SK-N-SH treated with all-trans-retinoic acid at 6 μM for 48 hours (cell line): ENCODE measurements around the gene ZC3H13.

ENCODE experiments used
- ATAC-seq: fragments of 200-7000 bp; cut with Tn5 transposase; 3 replicates; pipeline ENCODE4 v1.9.1; 2020; ENCODE audit warnings: mild to moderate bottlenecking, moderate library complexity
- ARNTL ChIP-seq: fragments of 450-650 bp; formaldehyde crosslinking; IDR thresholded peaks from 2 replicates; pipeline ENCODE4 v1.5.0; 2020; ENCODE audit warnings: low read depth, mild to moderate bottlenecking, moderate library complexity, borderline replicate concordance
- BACH2 ChIP-seq: fragments of 250-450 bp; sonication (Bioruptor Pico); IDR thresholded peaks from 2 replicates; pipeline ENCODE4 v1.9.0; 2021; ENCODE audit warnings: mild to moderate bottlenecking, borderline replicate concordance
- CREB5 ChIP-seq: fragments of 250-450 bp; sonication (Bioruptor Pico); IDR thresholded peaks from 2 replicates; pipeline ENCODE4 v1.5.1; 2020; ENCODE audit warnings: low read depth, mild to moderate bottlenecking, moderate library complexity
- CSDC2 ChIP-seq: fragments of 250-450 bp; sonication (Bioruptor Pico); IDR thresholded peaks from 2 replicates; pipeline ENCODE4 v1.5.0; 2020; ENCODE audit warnings: mild to moderate bottlenecking, moderate library complexity
- CSRNP3 ChIP-seq: fragments of 250-450 bp; sonication (Bioruptor Pico); IDR thresholded peaks from 2 replicates; pipeline ENCODE4 v1.5.1; 2021; ENCODE audit warnings: mild to moderate bottlenecking, moderate library complexity
- ESRRG ChIP-seq: fragments of 250-450 bp; sonication (Bioruptor Pico); IDR thresholded peaks from 2 replicates; pipeline ENCODE4 v1.6.1; 2021; ENCODE audit warnings: mild to moderate bottlenecking
- GLIS3 ChIP-seq: fragments of 250-450 bp; sonication (Bioruptor Pico); IDR thresholded peaks from 2 replicates; pipeline ENCODE4 v1.5.0; 2020; ENCODE audit warnings: mild to moderate bottlenecking, moderate library complexity
- OSR1 ChIP-seq: fragments of 250-450 bp; sonication (Bioruptor Pico); IDR thresholded peaks from 2 replicates; pipeline ENCODE4 v1.8.0; 2022; ENCODE audit warnings: moderate library complexity, mild to moderate bottlenecking, inconsistent platforms
- PATZ1 ChIP-seq: fragments of 250-450 bp; sonication (Bioruptor Pico); IDR thresholded peaks from 2 replicates; pipeline ENCODE4 v1.8.0; 2020; ENCODE audit warnings: mild to moderate bottlenecking, moderate library complexity, borderline replicate concordance
- PPARA ChIP-seq: fragments of 250-450 bp; sonication (Bioruptor Pico); IDR thresholded peaks from 2 replicates; pipeline ENCODE4 v1.5.0; 2020; ENCODE audit warnings: mild to moderate bottlenecking, borderline replicate concordance
- RARB ChIP-seq: fragments of 250-450 bp; sonication (Bioruptor Pico); IDR thresholded peaks from 2 replicates; pipeline ENCODE4 v1.8.0; 2021; ENCODE audit warnings: mild to moderate bottlenecking, moderate library complexity
- SNAI2 ChIP-seq: fragments of 250-450 bp; sonication (Bioruptor Pico); IDR thresholded peaks from 2 replicates; pipeline ENCODE4 v1.5.0; 2020; ENCODE audit warnings: mild to moderate bottlenecking, moderate library complexity
- TCF4 ChIP-seq: fragments of 250-450 bp; sonication (Bioruptor Pico); IDR thresholded peaks from 2 replicates; pipeline ENCODE4 v1.8.0; 2021; ENCODE audit warnings: mild to moderate bottlenecking, moderate library complexity, borderline replicate concordance
- TOX ChIP-seq: fragments of 250-450 bp; sonication (Bioruptor Pico); IDR thresholded peaks from 2 replicates; pipeline ENCODE4 v1.8.0; 2021; ENCODE audit warnings: mild to moderate bottlenecking, moderate library complexity, borderline replicate concordance
- TSHZ2 ChIP-seq: fragments of 250-450 bp; sonication (Bioruptor Pico); IDR thresholded peaks from 2 replicates; pipeline ENCODE4 v1.5.0; 2020; ENCODE audit warnings: mild to moderate bottlenecking, moderate library complexity
- ZFP3 ChIP-seq: fragments of 250-450 bp; sonication (Bioruptor Pico); IDR thresholded peaks from 2 replicates; pipeline ENCODE4 v1.5.0; 2020; ENCODE audit warnings: mild to moderate bottlenecking, moderate library complexity
- ZNF565 ChIP-seq: fragments of 450-650 bp; formaldehyde crosslinking; conservative IDR thresholded peaks from 2 replicates; pipeline ENCODE4 v1.5.0; 2020; ENCODE audit warnings: low read depth, mild to moderate bottlenecking, moderate library complexity
- ZNF70 ChIP-seq: fragments of 450-650 bp; formaldehyde crosslinking; IDR thresholded peaks from 2 replicates; pipeline ENCODE4 v1.5.0; 2020; ENCODE audit warnings: mild to moderate bottlenecking, moderate library complexity
- ZNF8 ChIP-seq: fragments of 450-650 bp; formaldehyde crosslinking; IDR thresholded peaks from 2 replicates; pipeline ENCODE4 v1.5.0; 2020; ENCODE audit warnings: mild to moderate bottlenecking, moderate library complexity
- TF ChIP-seq, protein P1 (sequence below): fragments of 250-450 bp; sonication (Bioruptor Pico); IDR thresholded peaks from 2 replicates; pipeline ENCODE4 v1.8.0; 2021; ENCODE audit warnings: low read depth, mild to moderate bottlenecking, moderate library complexity, borderline replicate concordance

ZC3H13 gene

DNA sequence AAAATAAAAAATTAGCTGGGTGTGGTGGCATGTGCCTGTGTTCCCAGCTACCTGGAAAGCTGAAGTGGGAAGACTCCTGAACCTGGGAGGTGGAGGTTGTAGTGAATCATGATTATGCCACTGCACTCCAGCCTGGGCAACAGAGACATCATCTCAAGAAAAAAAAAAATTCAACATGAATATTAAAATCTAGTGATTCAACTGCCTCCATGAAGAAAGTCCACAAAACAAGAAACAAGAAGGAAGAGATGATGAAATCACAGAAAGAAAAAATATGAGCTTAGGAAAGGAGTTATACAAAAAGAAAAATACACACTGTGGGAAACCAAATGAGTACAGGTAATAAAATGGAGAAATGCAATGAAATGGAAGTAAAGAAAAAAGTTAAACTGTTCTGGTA is 101.4 kb downstream of the ZC3H13 start (continued):
- TF ChIP-seq TSHZ2 (no peak), ZNF70 (CRISPR knock-in tag) (no peak), PPARA (CRISPR knock-in tag) (no peak), OSR1 (no peak), ARNTL (no peak), ZFP3 (CRISPR knock-in tag) (no peak)

- TF ChIP-seq TCF4 (CRISPR knock-in tag), result no peak
- no peak for TF ChIP-seq TSHZ2
- TF ChIP-seq TOX, result no peak
- TF ChIP-seq CREB5 (CRISPR knock-in tag), result no peak
- no peak for TF ChIP-seq ARNTL
- TF ChIP-seq ZNF8, result no peak
- TF ChIP-seq OSR1, result no peak
- TF ChIP-seq CSDC2 (CRISPR knock-in tag), result no peak
- TF ChIP-seq PPARA (CRISPR knock-in tag), result no peak
- TF ChIP-seq SNAI2 (CRISPR knock-in tag), result no peak
- no peak for TF ChIP-seq ZNF565
- no peak for TF ChIP-seq BACH2 (CRISPR knock-in tag)
- no peak for TF ChIP-seq GLIS3
- ATAC-seq, result no peak
Observed at GRCh38 chr13:45950386-45951000, 102.1 kb downstream of the ZC3H13 start.

DNA sequence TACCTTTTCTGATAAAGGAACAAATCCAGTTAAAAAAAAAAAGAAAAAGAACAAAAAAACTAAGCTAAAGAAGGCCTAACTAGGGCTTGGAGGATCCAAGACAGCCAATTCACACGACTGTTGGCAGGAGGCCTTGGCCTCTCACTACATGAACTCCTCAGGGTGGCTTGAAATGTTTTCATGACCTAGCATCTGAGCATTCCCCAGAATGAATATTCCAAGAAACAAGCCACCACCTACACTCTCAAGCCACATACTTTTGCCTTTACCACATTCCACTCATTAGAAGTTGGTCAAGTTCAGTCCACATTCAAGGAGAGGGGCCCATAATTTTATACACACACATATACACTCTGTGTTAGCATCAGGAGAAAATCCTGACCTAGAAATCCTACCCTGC is 103.4 kb downstream of the ZC3H13 start:
- ATAC-seq, result no peak; the same call in 2 of the 3 replicates
- TF ChIP-seq ARNTL, result no peak
- no peak for TF ChIP-seq CSRNP3 (CRISPR knock-in tag)
- TF ChIP-seq ZFP3 (CRISPR knock-in tag), result no peak
- TF ChIP-seq, all 23 proteins: peak for 0

DNA sequence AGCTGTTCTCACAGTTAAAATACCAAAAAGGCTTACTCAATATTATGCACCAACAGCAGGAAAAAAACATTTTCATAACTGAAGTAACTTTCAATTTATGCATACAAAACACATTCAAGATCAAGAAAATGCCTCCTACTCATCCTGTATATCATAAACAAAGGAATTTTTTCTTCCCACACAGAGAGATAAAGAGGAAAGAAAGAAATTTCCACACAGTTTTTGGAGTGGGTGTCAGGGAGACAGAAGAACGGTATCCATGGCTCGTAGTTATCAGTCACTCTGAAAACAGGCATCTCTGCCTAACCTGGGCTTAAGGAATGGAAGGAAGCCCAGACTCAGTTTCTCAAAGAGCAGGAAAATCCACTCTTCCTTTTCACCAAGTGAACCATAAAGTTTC is 108.6 kb downstream of the ZC3H13 start:
- ATAC-seq, result no peak
- TF ChIP-seq SNAI2 (CRISPR knock-in tag) (no peak), ZNF70 (CRISPR knock-in tag) (no peak), RARB (CRISPR knock-in tag) (no peak), TCF4 (CRISPR knock-in tag) (no peak), PATZ1 (CRISPR knock-in tag) (no peak), ESRRG (CRISPR knock-in tag) (no peak), ZNF8 (no peak), CSRNP3 (CRISPR knock-in tag) (no peak), CREB5 (CRISPR knock-in tag) (no peak)
- TF ChIP-seq, protein P1, sequence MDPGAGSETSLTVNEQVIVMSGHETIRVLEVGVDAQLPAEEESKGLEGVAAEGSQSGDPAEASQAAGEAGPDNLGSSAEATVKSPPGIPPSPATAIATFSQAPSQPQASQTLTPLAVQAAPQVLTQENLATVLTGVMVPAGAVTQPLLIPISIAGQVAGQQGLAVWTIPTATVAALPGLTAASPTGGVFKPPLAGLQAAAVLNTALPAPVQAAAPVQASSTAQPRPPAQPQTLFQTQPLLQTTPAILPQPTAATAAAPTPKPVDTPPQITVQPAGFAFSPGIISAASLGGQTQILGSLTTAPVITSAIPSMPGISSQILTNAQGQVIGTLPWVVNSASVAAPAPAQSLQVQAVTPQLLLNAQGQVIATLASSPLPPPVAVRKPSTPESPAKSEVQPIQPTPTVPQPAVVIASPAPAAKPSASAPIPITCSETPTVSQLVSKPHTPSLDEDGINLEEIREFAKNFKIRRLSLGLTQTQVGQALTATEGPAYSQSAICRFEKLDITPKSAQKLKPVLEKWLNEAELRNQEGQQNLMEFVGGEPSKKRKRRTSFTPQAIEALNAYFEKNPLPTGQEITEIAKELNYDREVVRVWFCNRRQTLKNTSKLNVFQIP (CRISPR knock-in tag), result no peak
